KG1 (cell line): ENCODE measurements around the gene PLEKHS1.

Experiments
- DNase-seq: peaks from one replicate; lab custom pipeline; 2025; lab: John Stamatoyannopoulos, UW

Gene PLEKHS1

DNA sequence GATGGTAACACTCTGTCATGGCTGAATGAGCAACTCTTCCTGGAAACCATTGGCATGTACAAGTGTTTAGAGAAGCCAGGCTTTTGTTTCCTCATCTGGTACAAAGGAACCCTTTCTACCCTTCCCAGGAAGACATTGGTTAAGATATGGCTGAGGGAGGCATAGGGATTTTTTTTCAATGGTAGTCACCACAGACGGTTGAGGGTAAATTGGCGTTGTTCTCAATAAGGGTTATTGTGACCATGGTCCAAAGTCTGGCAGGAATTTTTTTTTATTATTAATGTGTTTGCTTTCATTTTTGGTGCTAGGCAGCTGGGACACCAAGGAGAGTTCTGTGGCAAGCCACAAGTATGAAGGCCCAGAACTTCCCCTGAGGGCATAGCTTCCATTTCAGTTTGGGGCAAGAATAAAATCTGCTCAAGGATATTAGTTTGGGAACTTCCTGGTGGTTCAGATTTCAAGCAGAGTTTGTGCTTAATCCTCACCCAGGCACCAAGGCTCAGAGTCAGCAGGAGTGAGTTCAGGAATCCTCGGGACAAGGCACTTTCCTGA is at the start of gene PLEKHS1:
Gene PLEKHS1 (plus strand): TSS at position 502 of the 552 bp plus-strand sequence. CDS start 3,596 bp downstream, outside the sequence.
- no peak for DNase-seq

DNA sequence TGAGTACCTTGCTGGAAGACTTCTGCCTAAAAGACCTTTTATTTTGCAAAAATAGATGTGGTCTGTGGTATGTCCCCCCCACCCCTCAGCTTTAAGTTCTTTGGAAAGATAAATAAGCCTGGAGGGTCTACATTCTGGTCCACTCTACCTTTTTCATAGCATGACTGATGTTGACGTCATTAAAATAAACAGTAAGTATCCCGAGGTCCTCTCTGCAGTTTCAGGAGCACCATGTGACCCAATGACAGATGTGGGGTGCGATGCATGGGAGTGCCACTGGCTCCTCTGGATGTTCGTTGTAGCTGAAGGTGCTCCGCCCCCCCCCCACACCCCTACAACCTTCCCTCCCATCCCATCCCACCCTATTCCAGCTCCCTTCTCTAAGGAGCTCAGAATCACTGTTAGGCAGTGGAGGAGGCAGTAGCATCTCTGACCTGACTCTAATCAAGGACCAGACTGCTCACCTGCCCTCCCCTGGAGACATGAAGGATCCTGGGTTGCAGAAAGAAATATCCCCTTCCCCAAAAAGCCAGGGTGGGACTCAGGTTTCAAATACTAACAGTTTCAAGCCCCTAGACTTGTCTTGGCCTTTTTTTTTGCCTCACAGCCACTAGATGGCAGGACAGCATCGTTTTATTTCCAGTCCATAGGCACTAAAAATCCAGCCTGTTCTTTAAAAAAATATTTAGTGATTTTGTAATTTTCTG is 46.7 kb upstream of the PLEKHS1 start:
- DNase-seq: no peak

DNA sequence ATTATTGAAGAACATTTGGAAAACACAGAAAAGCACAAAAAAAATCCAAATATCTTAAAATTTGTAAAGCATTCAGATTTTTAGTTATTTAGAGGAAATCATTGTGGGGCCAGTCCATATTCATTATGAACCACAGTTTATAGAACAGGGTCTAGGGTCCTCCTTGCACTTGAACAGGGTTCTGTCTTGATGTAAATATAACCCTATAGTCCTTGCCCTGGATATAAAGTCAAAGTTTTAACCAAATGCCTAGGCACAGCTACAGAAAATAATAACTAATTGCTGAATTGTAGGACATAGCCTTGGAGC is 46.2 kb upstream of the PLEKHS1 start:
- DNase-seq: no peak

- DNase-seq: no peak
These were observed 44.9 kb upstream of the PLEKHS1 start for GRCh38 chr10:113706623-113707022.

- no peak for DNase-seq
These were observed 42.8 kb upstream of the PLEKHS1 start for GRCh38 chr10:113708640-113709039.

DNA sequence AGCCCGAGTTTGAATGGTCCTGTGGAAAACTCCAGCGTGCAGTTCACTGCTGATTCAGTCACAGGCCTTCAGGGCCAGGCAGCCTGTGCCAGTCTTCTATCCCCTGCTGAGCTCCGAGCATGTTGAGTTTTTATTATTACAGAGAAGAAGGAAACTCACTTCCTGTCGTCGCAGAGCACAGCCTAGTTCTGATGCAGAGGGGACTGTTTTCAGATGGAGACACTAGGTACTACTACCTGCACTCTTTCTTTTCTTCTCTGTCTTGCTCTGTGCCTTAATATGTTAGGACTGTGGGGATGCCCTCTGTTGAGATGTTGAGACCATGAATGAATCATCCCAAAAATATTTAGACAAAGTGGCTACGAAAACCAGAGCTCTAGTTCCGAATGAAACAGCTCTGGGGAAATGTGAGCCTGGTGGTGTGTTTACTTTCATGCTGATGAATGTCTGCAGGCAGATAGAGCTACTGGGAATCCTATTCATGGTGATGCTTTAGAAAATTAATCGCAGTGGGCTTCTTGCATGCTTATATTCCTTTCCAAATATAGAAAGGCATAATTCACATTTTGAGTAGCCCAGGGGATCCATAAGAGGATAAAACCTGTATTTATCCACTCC is 42.2 kb upstream of the PLEKHS1 start:
- no peak for DNase-seq

- no peak for DNase-seq
These were observed 40.3 kb upstream of the PLEKHS1 start for GRCh38 chr10:113711142-113711541.

DNA sequence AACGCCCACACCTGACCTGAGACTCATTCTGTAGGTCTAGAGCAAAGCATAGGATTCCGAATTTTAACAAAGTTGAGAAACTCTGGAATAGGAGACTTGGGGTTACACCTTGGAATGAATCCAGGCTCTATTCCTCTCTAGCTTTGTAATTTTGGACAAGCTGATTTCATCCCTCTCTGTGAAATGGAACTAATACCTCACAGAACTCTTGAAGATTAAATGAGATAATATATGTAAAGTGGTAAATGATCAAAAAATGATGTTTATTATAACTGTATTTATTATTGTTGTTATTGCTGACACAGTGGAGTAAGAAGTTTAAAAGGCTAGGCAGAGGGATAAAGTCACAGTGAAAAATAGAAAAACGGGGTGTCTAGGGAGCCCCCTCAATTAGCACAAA is 39.5 kb upstream of the PLEKHS1 start:
- no peak for DNase-seq

- DNase-seq: no peak
These were observed 38.5 kb upstream of the PLEKHS1 start for GRCh38 chr10:113712755-113713639.

DNA sequence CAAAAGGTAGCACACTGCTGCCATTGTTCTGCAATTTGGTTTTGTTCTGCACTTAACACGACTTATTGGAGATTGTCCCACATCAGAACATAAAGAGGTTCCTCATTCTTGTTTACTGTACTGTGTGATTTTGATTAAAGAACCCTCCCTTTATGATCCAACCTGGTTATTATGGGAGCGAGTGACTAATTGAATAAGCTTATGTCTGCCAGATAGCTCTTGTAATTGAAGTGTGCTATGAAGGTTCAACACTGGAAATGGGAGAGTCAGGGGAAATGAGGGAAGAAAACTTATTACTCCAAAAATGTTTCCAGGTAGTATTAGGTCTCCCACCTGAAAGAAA is 37.9 kb upstream of the PLEKHS1 start:
- DNase-seq: no peak

DNA sequence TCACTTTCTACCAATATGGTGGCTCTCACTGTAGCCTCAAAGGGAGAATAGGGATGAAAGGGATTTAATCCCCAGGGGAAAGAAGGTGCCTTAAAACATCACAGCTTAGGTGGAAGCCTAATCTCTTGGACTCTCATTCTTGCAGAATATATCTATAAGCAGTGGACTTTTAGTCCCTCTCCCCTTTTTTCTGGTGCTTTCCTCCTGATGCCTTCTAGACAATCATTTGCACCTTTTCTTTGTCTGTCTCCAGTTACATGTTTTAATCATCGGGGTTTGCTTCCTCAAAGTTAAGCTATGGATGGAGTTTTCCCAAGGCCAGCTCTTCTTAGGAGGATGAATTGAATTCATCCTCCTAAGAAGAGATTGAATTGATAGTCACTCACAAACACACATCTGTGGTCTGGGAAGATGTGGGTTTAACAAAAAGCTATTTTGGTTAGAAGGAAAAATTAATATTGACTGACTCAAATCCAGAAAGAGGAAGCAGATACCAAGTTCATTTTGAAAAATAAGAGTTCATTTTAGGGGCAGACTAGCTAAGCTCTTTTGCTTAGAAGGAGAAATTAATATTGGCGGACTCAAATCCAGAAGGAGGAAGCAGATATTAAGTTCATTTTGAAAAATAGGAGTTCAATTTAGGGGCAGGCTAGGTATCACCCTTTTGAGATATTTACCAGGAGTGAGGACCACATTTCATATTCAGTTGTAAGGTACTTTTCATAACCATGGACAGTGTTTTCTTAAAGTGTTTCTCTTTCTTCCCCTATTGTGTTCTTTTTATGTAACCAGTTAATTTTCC is 35.2 kb upstream of the PLEKHS1 start:
- no peak for DNase-seq

GRCh38 chr10:113718969-113719822 is 32.3 kb upstream of the PLEKHS1 start:
- DNase-seq: no peak

DNA sequence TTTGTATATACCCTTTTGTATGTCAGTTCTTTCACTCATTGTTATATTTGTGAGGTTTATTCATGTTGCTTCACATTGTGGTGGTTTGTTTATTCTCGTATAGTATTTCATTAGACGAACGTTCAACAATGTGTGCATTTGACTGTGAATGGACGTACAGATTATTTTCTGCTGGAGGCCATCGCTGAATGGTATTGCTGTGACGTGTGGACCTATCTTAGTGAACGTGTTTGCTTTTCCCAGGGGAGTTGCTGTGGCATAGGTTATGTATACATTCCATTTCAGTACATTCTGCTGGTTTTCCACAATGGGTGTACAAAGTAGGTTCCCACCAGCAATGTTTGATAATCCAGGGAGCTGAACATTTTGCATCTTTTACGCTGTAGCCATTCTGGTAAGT is 31.1 kb upstream of the PLEKHS1 start:
- DNase-seq: no peak

- no peak for DNase-seq
These were observed 19.2 kb upstream of the PLEKHS1 start for GRCh38 chr10:113732160-113732881.

GRCh38 chr10:113732966-113733365 is 18.5 kb upstream of the PLEKHS1 start:
- no peak for DNase-seq

GRCh38 chr10:113733635-113734034 is 17.8 kb upstream of the PLEKHS1 start:
- DNase-seq: no peak

- no peak for DNase-seq
These were observed 15.6 kb upstream of the PLEKHS1 start for GRCh38 chr10:113735913-113736312.

DNA sequence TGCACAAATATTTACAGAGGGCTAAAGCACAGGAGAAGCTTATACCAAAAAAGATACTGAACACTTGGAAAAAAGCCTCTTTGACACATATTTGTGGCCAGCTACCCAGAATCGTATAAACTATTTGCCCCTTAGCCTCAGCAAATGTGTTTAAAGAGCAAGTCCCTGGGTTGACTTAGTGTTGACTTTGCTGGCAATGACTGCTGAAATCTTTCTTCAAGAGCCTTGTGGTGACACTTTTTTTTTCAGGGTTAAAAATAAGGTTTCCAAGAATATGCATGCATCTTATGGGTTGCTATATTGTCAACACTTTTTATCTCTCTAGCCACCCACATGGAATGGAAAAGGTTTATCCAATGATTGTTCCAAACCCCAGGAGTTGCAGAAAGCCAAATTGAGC is 14.9 kb upstream of the PLEKHS1 start:
- no peak for DNase-seq

GRCh38 chr10:113739031-113739430 is 12.5 kb upstream of the PLEKHS1 start:
- DNase-seq: no peak

GRCh38 chr10:113739577-113739976 is 11.9 kb upstream of the PLEKHS1 start:
- DNase-seq: no peak
